ENCODE measurements around the gene MAPKBP1. TPM values are rescaled to one million over a fixed set of nuclear protein-coding genes. Genes with fewer than 3 reads are reported as not detected.

The MAPKBP1 gene
- total RNA-seq, 3 donors from 2014 or later: 11.5 to 29.3 (median 24.3) TPM

DNA sequence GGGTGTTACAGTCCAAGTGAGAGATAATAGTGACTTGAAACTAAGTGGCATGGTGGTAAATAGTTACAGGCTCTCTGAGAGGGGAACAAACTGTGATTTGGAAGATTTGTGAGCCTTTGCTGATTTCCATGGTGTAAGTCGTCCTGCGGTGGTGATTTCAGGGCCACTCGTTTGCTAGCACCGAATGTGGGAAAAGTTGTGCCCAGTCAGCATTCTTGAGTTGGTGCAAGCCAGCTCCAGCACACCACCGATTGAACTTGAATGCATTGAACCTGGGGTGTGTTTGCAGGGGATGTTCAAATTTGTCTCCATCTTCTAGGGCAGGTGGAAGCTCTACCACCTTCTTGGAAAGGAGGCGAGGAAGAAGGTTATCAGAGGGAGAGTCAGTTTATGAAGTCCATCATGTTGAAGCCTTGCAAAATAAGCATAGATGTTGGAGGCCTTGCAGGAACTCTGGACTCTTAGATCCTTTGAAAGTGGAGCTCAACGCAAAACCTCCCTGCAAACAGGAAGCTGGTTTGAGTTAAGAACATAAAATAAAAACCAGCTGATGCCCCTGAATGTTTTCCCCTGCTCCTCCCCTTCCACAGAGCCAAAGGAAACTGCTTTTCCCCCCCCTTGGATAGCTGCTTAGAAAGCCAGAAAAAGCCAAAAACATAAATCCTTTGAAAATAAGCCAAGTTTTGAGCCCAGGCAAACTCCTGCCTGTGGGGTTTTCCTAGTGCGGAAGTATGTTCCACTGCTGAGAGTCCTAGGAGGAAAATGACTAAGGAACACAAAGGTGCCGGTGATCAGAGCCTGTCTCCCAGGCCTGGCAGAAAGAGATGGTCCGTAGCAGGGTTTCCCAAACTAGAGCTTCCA lies 21.9 kb downstream of the MAPKBP1 start:
- no peak for TF ChIP-seq POLR2A (IDR thresholded peaks at IDR 0.05)
- TF ChIP-seq POLR2AphosphoS5 (IDR thresholded peaks at IDR 0.05): no peak
- TF ChIP-seq, protein P1, sequence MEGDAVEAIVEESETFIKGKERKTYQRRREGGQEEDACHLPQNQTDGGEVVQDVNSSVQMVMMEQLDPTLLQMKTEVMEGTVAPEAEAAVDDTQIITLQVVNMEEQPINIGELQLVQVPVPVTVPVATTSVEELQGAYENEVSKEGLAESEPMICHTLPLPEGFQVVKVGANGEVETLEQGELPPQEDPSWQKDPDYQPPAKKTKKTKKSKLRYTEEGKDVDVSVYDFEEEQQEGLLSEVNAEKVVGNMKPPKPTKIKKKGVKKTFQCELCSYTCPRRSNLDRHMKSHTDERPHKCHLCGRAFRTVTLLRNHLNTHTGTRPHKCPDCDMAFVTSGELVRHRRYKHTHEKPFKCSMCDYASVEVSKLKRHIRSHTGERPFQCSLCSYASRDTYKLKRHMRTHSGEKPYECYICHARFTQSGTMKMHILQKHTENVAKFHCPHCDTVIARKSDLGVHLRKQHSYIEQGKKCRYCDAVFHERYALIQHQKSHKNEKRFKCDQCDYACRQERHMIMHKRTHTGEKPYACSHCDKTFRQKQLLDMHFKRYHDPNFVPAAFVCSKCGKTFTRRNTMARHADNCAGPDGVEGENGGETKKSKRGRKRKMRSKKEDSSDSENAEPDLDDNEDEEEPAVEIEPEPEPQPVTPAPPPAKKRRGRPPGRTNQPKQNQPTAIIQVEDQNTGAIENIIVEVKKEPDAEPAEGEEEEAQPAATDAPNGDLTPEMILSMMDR (IDR thresholded peaks at IDR 0.05): no peak
- H3K27ac ChIP-seq: peak overlapping the region; percentile 68 to 82

DNA sequence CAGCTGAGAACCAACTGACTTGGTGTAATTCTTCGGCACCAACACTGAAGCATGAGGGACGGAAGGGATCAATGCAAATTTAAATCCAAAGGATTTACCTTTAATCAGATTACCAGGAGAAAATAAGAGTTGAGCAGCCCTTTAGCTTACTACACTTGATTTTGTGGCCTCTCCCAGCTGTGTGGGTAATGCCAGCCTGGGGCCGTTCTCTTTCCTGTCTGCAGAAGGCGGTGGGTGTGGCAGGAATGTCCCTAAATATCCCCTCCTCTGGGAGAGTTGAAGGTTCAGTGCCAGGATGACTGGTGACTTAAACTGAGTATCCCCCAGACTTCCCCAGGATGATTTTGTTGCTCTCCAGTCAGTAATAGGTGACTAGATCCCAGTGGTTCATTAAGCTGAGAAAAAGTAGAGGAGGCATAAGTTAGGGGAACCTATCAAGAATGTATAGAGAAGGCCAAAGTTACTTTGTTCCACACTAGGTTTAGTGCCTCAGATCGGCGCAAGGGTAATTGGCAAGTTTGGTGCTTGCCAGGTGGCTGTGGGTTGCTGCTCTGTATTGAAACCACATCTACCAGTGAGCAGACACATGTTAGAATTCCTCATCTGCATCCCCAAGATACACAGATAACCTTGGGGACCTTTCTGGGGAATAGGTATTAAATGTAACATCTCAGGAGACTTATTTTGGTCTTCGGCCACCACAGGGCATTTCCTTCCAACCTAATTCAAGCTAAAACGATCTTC lies 23.1 kb downstream of the MAPKBP1 start:
- Histone ChIP-seq H3K27ac (peak overlapping the region; percentile 68 to 82), H3K4me1 (peaks cover 3 to 10% of the 10 kb centered on the region in 2 donors)
- intact Hi-C loops (cut with DNase I; ENCODE audit: low total_unique reads): no loop called here

More for the DNA sequence above, 21.9 kb downstream of the MAPKBP1 start:
- DNase-seq (ENCODE audit: low spot score in 2 of 2): no peak
- intact Hi-C loops (cut with DNase I; ENCODE audit: low total_unique reads): no loop called here
- H3K4me1 ChIP-seq: peaks cover 3 to 10% of the 10 kb centered on the region in 2 donors
- no peaks in the 10 kb centered on the region for H3K9me3 ChIP-seq
- peak overlapping the region in 2 of 3 donors; percentile 5 to 43 for H3K4me3 ChIP-seq
- no peaks in the 10 kb centered on the region for H3K36me3 ChIP-seq
- H3K27me3 ChIP-seq: no peaks in the 10 kb centered on the region

DNA sequence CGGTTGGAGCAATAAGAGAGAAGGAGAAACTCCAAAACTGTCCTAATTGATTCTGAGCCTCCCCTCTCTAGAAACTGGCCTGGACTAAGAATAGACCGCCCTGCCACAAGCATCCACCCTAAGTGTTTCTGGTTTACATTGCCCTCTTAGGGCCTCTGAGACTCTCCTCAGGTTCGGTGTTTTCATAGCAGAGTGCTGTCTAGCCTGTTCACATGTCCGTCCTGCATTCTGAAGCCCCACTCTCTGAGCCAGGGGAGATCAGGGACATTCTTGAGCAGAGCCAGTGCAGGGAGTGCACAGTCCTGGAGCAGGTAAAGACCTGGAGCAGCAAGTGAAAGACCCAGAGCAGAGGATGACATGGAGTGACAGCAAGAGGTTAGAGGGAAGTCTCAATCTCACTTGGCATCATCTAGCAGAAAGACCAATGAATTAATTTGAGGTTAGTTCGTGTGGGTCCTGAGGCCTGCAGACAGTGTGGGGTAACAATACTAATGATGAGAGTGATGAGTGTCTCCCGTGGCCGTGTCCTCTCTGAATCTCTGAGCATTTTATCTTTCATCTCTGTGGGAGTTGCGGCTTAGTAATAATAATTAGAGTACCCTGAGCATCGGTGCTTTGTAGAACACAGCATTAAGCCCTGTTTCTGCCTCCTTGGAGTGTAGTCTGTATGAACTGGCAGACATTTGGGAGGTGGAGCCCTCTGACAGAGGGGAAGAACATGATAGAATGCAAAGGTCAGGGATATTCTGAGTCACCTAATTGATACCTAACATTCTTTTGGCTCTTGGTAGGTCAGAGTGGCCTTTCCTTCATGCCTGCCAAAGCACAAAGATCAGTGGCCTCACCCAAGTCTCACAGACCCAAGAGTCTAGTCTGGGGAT lies 24.6 kb downstream of the MAPKBP1 start:
- DNase-seq (ENCODE audit: low spot score in 2 of 2): no peak
- Histone ChIP-seq H3K27ac (peak overlapping the region in 1 of 2 donors; percentile 25), H3K4me1 (peaks cover 3 to 10% of the 10 kb centered on the region in 2 donors)

More for the DNA sequence above, 23.1 kb downstream of the MAPKBP1 start:
- TF ChIP-seq, protein P1 (IDR thresholded peaks at IDR 0.05): no peak
- TF ChIP-seq POLR2AphosphoS5 (IDR thresholded peaks at IDR 0.05) (no peak), POLR2A (IDR thresholded peaks at IDR 0.05) (no peak)
- H3K36me3 ChIP-seq: no peaks in the 10 kb centered on the region
- H3K27me3 ChIP-seq: no peaks in the 10 kb centered on the region
- H3K9me3 ChIP-seq: no peaks in the 10 kb centered on the region
- H3K4me3 ChIP-seq: peak overlapping the region in 1 of 3 donors; percentile 43
- no peak for DNase-seq (ENCODE audit: low spot score in 2 of 2)

DNA sequence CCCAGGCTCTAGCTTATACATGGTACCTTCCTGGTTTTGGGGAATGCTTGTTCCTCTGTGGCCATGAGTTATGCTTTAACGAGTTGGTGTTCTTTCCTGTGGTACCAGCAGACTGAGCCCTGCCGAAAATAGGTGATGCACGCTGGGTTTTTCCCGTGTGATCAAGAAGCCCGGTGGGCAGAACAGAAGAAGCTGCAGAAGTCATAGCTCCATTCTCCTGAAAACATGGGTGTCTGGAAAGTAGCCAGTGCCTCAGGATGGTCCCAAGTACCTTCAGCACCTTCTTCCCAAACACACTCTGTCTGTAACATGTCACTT lies 25.2 kb downstream of the MAPKBP1 start:
- intact Hi-C loops (cut with DNase I; ENCODE audit: low total_unique reads): no loop called here
- DNase-seq (ENCODE audit: low spot score in 2 of 2): no peak
- no peak for TF ChIP-seq POLR2A (IDR thresholded peaks at IDR 0.05)
- no peak for TF ChIP-seq POLR2AphosphoS5 (IDR thresholded peaks at IDR 0.05)
- TF ChIP-seq, protein P1 (IDR thresholded peaks at IDR 0.05): no peak
- peak overlapping the region in 1 of 2 donors; percentile 25 for H3K27ac ChIP-seq
- H3K27me3 ChIP-seq: no peaks in the 10 kb centered on the region
- H3K4me1 ChIP-seq: peaks cover 3 to 10% of the 10 kb centered on the region in 2 donors
- H3K4me3 ChIP-seq: no peak overlapping the region
- no peaks in the 10 kb centered on the region for H3K36me3 ChIP-seq
- H3K9me3 ChIP-seq: no peaks in the 10 kb centered on the region

More for the DNA sequence above, 24.6 kb downstream of the MAPKBP1 start:
- H3K9me3 ChIP-seq: no peaks in the 10 kb centered on the region
- TF ChIP-seq POLR2A (IDR thresholded peaks at IDR 0.05): no peak
- TF ChIP-seq, protein P1 (IDR thresholded peaks at IDR 0.05): no peak
- TF ChIP-seq POLR2AphosphoS5 (IDR thresholded peaks at IDR 0.05): no peak
- no peak overlapping the region for H3K4me3 ChIP-seq
- no peaks in the 10 kb centered on the region for H3K27me3 ChIP-seq
- intact Hi-C loops (cut with DNase I; ENCODE audit: low total_unique reads): no loop called here
- H3K36me3 ChIP-seq: no peaks in the 10 kb centered on the region
